Measurements from ENCODE around the gene AGO1.

AGO1 gene

GRCh38 chr1:35860696-35861095 is 22.3 kb upstream of the AGO1 start:
- no peak overlapping the region for H2AK5ac ChIP-seq (ENCODE audit: low read length, severe bottlenecking)
- no peak overlapping the region for H2BK12ac ChIP-seq (ENCODE audit: low read length in 2 of 2)
- no peak overlapping the region for H3K4me2 ChIP-seq (ENCODE audit: low read length, poor library complexity, severe bottlenecking)
- H2BK15ac ChIP-seq (ENCODE audit: low read depth, poor library complexity, severe bottlenecking), result no peak overlapping the region
- no peak for DNase-seq
- H3K27ac ChIP-seq (ENCODE audit: low read length, poor library complexity, severe bottlenecking), result no peak overlapping the region
- no peak overlapping the region for H3K18ac ChIP-seq (ENCODE audit: low read depth in 1 of 2, low read length in 2 of 2)
- no peak overlapping the region for H3K4me3 ChIP-seq (ENCODE audit: insufficient read depth in 1 of 2, low read depth in 1 of 2, low read length in 2 of 2)
- no peaks in the 10 kb centered on the region for H3K9me3 ChIP-seq (ENCODE audit: control insufficient read depth, low read length)
- no peak overlapping the region for H2AFZ ChIP-seq (ENCODE audit: low read depth, low read length)
- no peak overlapping the region for H3K14ac ChIP-seq (ENCODE audit: low read length in 2 of 2)
- WGBS, result 95% methylated on average over 3 of the region's 3 CpGs
- no peak overlapping the region for H2BK5ac ChIP-seq (ENCODE audit: low read depth, low read length, poor library complexity, severe bottlenecking)
- no peak overlapping the region for H4K91ac ChIP-seq (ENCODE audit: low read length)
- no peak overlapping the region for H3K9ac ChIP-seq (ENCODE audit: low read length)
- H4K8ac ChIP-seq (ENCODE audit: low read length), result no peak overlapping the region
- H3K4me1 ChIP-seq (ENCODE audit: control insufficient read depth, insufficient read depth, low read depth, low read length), result no peaks in the 10 kb centered on the region
- H3K36me3 ChIP-seq (ENCODE audit: control insufficient read depth in 1 of 2, insufficient read depth in 2 of 2, low read depth in 1 of 2, low read length in 2 of 2), result peaks cover 8 to 11% of the 10 kb centered on the region in 2 experiments
- no peaks in the 10 kb centered on the region for H3K27me3 ChIP-seq (ENCODE audit: control insufficient read depth in 1 of 2, insufficient read depth in 1 of 2, low read length in 2 of 2)
- no peaks in the 10 kb centered on the region for H3K79me1 ChIP-seq (replicated peaks; ENCODE audit: low read length, poor library complexity, severe bottlenecking)
- H3K4ac ChIP-seq (ENCODE audit: low read depth in 1 of 2, low read length in 2 of 2), result no peak overlapping the region
- no peak overlapping the region for H3K23ac ChIP-seq (ENCODE audit: low read length in 2 of 2)
- H2BK120ac ChIP-seq (ENCODE audit: low read depth, low read length), result no peak overlapping the region

DNA sequence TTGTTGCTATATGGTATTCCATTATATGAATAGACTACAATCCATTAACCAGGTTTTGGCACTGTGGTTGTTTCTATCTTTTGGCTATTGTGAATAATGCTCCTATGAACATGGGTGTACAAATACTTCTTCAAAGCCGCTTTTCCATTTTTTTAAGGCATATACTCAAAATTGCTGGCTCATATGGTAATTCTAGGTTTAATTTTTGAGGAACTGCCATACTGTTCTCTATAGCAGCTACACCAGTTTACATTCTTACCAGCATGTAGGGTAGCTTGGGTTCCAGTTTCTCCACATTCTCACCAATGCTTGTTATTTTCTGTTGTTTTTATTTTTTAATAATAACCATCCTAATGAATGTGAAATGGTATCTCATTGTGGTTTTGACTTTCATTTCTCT is 19.9 kb upstream of the AGO1 start:
- Histone ChIP-seq H3K4me1 (ENCODE audit: control insufficient read depth, insufficient read depth, low read depth, low read length) (no peaks in the 10 kb centered on the region), H2AK5ac (ENCODE audit: low read length, severe bottlenecking) (no peak overlapping the region), H3K4ac (ENCODE audit: low read depth in 1 of 2, low read length in 2 of 2) (no peak overlapping the region), H4K8ac (ENCODE audit: low read length) (no peak overlapping the region), H3K4me2 (ENCODE audit: low read length, poor library complexity, severe bottlenecking) (no peak overlapping the region), H2AFZ (ENCODE audit: low read depth, low read length) (no peak overlapping the region), H3K23ac (ENCODE audit: low read length in 2 of 2) (no peak overlapping the region), H2BK120ac (ENCODE audit: low read depth, low read length) (no peak overlapping the region), H3K4me3 (ENCODE audit: insufficient read depth in 1 of 2, low read depth in 1 of 2, low read length in 2 of 2) (no peak overlapping the region), H2BK5ac (ENCODE audit: low read depth, low read length, poor library complexity, severe bottlenecking) (no peak overlapping the region), H3K27me3 (ENCODE audit: control insufficient read depth in 1 of 2, insufficient read depth in 1 of 2, low read length in 2 of 2) (no peaks in the 10 kb centered on the region), H3K18ac (ENCODE audit: low read depth in 1 of 2, low read length in 2 of 2) (no peak overlapping the region), H2BK15ac (ENCODE audit: low read depth, poor library complexity, severe bottlenecking) (no peak overlapping the region), H3K9ac (ENCODE audit: low read length) (no peak overlapping the region), H4K91ac (ENCODE audit: low read length) (no peak overlapping the region), H2BK12ac (ENCODE audit: low read length in 2 of 2) (no peak overlapping the region), H3K27ac (ENCODE audit: low read length, poor library complexity, severe bottlenecking) (no peak overlapping the region), H3K14ac (ENCODE audit: low read length in 2 of 2) (no peak overlapping the region), H3K79me1 (replicated peaks; ENCODE audit: low read length, poor library complexity, severe bottlenecking) (no peaks in the 10 kb centered on the region), H3K9me3 (ENCODE audit: control insufficient read depth, low read length) (no peaks in the 10 kb centered on the region), H3K36me3 (ENCODE audit: control insufficient read depth in 1 of 2, insufficient read depth in 2 of 2, low read depth in 1 of 2, low read length in 2 of 2) (peaks cover 3 to 6% of the 10 kb centered on the region in 2 experiments)
- no CpG with 5 or more reads among the region's 1 CpG for WGBS
- no peak for DNase-seq

GRCh38 chr1:35863881-35864625 is 19.0 kb upstream of the AGO1 start:
- H2AK5ac ChIP-seq (ENCODE audit: low read length, severe bottlenecking), result no peak overlapping the region
- no peak overlapping the region for H2BK120ac ChIP-seq (ENCODE audit: low read depth, low read length)
- no peak overlapping the region for H4K8ac ChIP-seq (ENCODE audit: low read length)
- H3K4me3 ChIP-seq (ENCODE audit: insufficient read depth in 1 of 2, low read depth in 1 of 2, low read length in 2 of 2), result no peak overlapping the region
- 65% methylated on average over 3 of the region's 3 CpGs for WGBS
- H3K4ac ChIP-seq (ENCODE audit: low read depth in 1 of 2, low read length in 2 of 2), result no peak overlapping the region
- no peak overlapping the region for H3K4me2 ChIP-seq (ENCODE audit: low read length, poor library complexity, severe bottlenecking)
- no peak for DNase-seq
- no peak overlapping the region for H3K14ac ChIP-seq (ENCODE audit: low read length in 2 of 2)
- no peak overlapping the region for H4K91ac ChIP-seq (ENCODE audit: low read length)
- no peaks in the 10 kb centered on the region for H3K79me1 ChIP-seq (replicated peaks; ENCODE audit: low read length, poor library complexity, severe bottlenecking)
- H2BK5ac ChIP-seq (ENCODE audit: low read depth, low read length, poor library complexity, severe bottlenecking), result no peak overlapping the region
- H3K18ac ChIP-seq (ENCODE audit: low read depth in 1 of 2, low read length in 2 of 2), result no peak overlapping the region
- H3K9me3 ChIP-seq (ENCODE audit: control insufficient read depth, low read length), result no peaks in the 10 kb centered on the region
- H3K4me1 ChIP-seq (ENCODE audit: control insufficient read depth, insufficient read depth, low read depth, low read length), result no peaks in the 10 kb centered on the region
- no peak overlapping the region for H2AFZ ChIP-seq (ENCODE audit: low read depth, low read length)
- no peak overlapping the region for H3K27ac ChIP-seq (ENCODE audit: low read length, poor library complexity, severe bottlenecking)
- H3K23ac ChIP-seq (ENCODE audit: low read length in 2 of 2), result no peak overlapping the region
- H3K27me3 ChIP-seq (ENCODE audit: control insufficient read depth in 1 of 2, insufficient read depth in 1 of 2, low read length in 2 of 2), result no peaks in the 10 kb centered on the region
- H2BK15ac ChIP-seq (ENCODE audit: low read depth, poor library complexity, severe bottlenecking), result no peak overlapping the region
- H3K9ac ChIP-seq (ENCODE audit: low read length), result no peak overlapping the region
- no peak overlapping the region for H2BK12ac ChIP-seq (ENCODE audit: low read length in 2 of 2)
- peaks cover under 1 to 3% of the 10 kb centered on the region in 2 experiments for H3K36me3 ChIP-seq (ENCODE audit: control insufficient read depth in 1 of 2, insufficient read depth in 2 of 2, low read depth in 1 of 2, low read length in 2 of 2)

- no peaks in the 10 kb centered on the region for H3K27me3 ChIP-seq (ENCODE audit: control insufficient read depth in 1 of 2, insufficient read depth in 1 of 2, low read length in 2 of 2)
- no peak overlapping the region for H4K91ac ChIP-seq (ENCODE audit: low read length)
- H3K14ac ChIP-seq (ENCODE audit: low read length in 2 of 2), result no peak overlapping the region
- H2AFZ ChIP-seq (ENCODE audit: low read depth, low read length), result no peak overlapping the region
- no peaks in the 10 kb centered on the region for H3K4me1 ChIP-seq (ENCODE audit: control insufficient read depth, insufficient read depth, low read depth, low read length)
- H2BK5ac ChIP-seq (ENCODE audit: low read depth, low read length, poor library complexity, severe bottlenecking), result no peak overlapping the region
- no peak overlapping the region for H2BK12ac ChIP-seq (ENCODE audit: low read length in 2 of 2)
- no peak overlapping the region for H3K4me2 ChIP-seq (ENCODE audit: low read length, poor library complexity, severe bottlenecking)
- no peak overlapping the region for H4K8ac ChIP-seq (ENCODE audit: low read length)
- no peak overlapping the region for H2AK5ac ChIP-seq (ENCODE audit: low read length, severe bottlenecking)
- no peak overlapping the region for H3K4ac ChIP-seq (ENCODE audit: low read depth in 1 of 2, low read length in 2 of 2)
- no peaks in the 10 kb centered on the region for H3K36me3 ChIP-seq (ENCODE audit: control insufficient read depth in 1 of 2, insufficient read depth in 2 of 2, low read depth in 1 of 2, low read length in 2 of 2)
- no peak overlapping the region for H3K27ac ChIP-seq (ENCODE audit: low read length, poor library complexity, severe bottlenecking)
- H3K23ac ChIP-seq (ENCODE audit: low read length in 2 of 2), result no peak overlapping the region
- DNase-seq, result no peak
- 97% methylated on average over 4 of the region's 5 CpGs for WGBS
- no peak overlapping the region for H3K9ac ChIP-seq (ENCODE audit: low read length)
- H3K9me3 ChIP-seq (ENCODE audit: control insufficient read depth, low read length), result no peaks in the 10 kb centered on the region
- no peak overlapping the region for H3K4me3 ChIP-seq (ENCODE audit: insufficient read depth in 1 of 2, low read depth in 1 of 2, low read length in 2 of 2)
- no peak overlapping the region for H2BK15ac ChIP-seq (ENCODE audit: low read depth, poor library complexity, severe bottlenecking)
- no peaks in the 10 kb centered on the region for H3K79me1 ChIP-seq (replicated peaks; ENCODE audit: low read length, poor library complexity, severe bottlenecking)
- H3K18ac ChIP-seq (ENCODE audit: low read depth in 1 of 2, low read length in 2 of 2), result no peak overlapping the region
- no peak overlapping the region for H2BK120ac ChIP-seq (ENCODE audit: low read depth, low read length)
Measured at GRCh38 chr1:35864813-35865212, 18.2 kb upstream of the AGO1 start.

All from mesenchymal stem cell (in vitro differentiated cells and primary cell).